HG03354 (cell line): ENCODE results near the gene DCST1.
A peak's percentile ranks its signal among the peaks of the same experiment; 100 is the strongest.

Source experiments
- ATAC-seq: cut with Tn5 transposase; IDR thresholded peaks from one replicate; pipeline ENCODE4 v1.9.1; 2021; ENCODE audit warnings: mild to moderate bottlenecking; ENCODE audit not compliant: unreplicated experiment, poor library complexity, severe bottlenecking

Gene DCST1

DNA sequence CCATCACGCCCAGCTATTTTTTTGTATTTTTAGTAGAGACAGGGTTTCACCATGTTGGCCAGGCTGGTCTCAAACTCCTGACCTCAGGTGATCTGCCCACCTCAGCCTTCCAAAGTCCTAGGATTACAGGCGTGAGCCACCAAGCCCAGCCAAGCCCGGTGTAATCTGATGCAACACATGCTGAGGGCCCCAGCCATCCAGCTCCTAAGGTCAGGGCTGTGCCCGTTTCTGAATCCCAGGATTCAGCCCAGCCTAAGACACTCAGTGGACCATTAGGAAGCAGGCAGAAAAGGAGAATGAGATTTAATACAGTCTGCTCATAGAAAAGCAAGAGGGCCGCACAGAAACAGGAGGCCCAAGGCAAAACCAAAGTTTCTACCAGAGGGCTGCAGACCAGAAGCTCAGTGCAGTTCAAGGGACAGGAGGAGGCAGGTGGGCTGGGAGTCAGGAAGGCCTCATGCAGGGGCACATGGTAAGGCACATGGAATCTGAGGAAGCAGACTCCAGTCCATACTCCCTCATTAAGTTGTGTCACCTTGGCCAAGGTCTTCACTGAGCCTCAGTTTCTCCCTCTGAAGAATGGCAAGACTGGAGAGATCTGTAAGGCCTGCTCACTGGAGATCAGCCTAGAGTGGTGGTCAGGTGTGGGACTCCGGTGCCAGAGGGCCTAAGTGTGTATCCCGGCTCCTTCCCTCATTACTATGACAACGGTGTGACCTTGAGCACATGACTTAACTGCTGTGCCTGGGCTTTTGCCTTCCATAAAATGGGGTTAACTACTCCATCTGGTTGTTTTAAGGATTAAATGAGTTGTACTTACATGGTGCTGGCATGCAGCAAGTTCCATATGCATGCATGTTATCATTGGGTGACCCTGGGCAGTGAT is 15.1 kb downstream of the DCST1 start:
- ATAC-seq: no peak

GRCh38 chr1:155049651-155050559 is 16.3 kb downstream of the DCST1 start:
- no peak for ATAC-seq

DNA sequence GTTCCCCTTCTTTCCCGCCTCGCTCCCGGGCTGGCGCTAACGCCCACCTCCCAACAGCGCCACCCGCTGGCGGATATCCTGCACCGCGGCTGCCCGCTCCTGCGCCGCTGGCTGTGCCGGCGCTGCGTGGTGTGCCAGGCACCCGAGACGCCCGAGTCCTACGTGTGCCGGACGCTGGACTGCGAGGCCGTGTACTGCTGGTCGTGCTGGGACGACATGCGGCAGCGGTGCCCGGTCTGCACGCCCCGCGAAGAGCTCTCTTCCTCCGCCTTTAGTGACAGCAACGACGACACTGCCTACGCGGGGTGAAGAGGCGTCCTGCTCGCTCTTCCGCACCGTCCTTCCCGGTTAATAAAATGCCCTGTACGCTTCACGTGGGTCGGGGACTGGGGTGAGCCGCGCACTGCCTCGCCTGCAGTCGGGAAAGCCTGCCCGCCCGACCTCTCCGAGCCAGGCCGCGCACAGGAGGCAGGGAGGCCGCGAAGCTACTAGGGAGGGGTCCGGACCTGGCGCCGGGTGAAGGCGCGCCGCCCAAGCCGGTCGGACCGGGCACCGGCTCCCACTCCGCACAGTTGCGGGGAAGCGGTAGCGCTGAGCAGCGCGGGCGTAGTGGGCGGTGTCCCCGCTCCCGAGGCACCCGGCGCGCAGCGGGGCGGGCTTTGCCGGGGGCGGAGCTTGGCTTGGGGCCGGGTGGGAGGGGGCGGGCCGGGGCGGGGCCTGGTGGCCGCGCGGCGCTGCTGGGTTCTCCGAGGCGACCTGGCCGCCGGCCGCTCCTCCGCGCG is 17.1 kb downstream of the DCST1 start, which contains the start of gene ADAM15:
Gene ADAM15 (plus strand): TSS at position 757 of the 782 bp plus-strand sequence. CDS start 71 bp downstream, outside the sequence.
- ATAC-seq: peak; percentile 65

DNA sequence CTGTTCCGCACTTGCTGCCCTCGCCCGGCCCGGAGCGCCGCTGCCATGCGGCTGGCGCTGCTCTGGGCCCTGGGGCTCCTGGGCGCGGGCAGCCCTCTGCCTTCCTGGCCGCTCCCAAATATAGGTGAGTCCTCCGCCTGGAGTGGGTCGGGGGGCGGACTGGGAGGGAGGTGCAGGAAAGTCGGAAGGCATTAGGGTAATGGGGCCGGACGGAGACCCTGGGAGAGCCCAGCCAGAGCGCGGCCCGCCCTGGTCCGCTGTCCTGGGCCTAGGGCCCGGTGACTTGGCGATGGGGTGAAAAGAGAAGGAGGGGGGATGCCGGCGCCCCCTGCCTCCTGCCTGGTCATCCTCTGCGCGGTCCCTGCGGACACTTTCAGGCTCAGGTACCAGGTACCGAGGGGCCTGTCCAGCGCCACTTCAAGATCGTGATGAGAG is 17.7 kb downstream of the DCST1 start:
- no peak for ATAC-seq

GRCh38 chr1:155051777-155052398 is 18.3 kb downstream of the DCST1 start:
- peak; percentile 26 for ATAC-seq

DNA sequence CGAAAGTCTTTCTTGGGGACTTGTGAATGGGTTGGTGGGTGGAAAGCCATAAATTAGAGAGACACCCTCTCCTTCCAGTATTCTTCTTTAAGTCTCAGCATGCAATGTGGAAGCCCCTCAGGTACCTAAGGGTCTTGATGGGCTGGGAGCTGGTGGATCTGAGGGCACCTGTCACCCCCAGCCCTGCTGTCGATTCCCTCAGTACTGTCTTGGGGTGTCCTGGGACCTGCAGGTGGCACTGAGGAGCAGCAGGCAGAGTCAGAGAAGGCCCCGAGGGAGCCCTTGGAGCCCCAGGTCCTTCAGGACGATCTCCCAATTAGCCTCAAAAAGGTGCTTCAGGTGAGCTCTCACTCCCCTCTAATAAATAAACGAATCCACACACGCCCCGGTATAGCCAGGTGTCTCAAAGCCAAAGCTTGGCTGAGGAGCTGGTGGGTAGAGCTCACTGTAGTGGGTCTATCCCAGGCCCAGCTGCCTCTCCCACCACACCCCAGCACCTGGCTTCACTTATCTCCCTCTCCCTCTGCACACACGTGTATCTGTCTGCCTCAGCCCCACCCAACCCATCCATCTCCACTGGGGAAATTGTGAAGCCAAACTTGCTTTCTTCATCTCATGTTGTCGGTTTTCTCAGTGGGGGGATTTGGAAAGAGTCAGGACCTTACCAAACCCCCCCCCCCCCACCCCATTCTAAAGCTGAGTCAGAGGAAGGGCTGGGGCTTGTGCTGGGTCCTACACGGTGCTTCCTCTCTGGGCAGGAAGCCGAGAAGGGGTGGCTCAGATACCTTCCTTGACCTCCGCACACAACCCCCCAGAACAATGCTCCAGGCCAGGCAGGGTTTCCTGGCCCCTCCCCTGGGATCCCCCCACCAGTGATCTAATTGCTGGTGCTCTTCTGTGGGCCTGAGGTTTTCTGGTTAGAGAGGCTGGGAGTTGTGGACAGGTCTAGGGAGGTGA is 19.1 kb downstream of the DCST1 start:
- no peak for ATAC-seq

- ATAC-seq: no peak
These were observed 20.0 kb downstream of the DCST1 start for GRCh38 chr1:155053531-155054105.

GRCh38 chr1:155057104-155057503 is 23.5 kb downstream of the DCST1 start:
- ATAC-seq: no peak

DNA sequence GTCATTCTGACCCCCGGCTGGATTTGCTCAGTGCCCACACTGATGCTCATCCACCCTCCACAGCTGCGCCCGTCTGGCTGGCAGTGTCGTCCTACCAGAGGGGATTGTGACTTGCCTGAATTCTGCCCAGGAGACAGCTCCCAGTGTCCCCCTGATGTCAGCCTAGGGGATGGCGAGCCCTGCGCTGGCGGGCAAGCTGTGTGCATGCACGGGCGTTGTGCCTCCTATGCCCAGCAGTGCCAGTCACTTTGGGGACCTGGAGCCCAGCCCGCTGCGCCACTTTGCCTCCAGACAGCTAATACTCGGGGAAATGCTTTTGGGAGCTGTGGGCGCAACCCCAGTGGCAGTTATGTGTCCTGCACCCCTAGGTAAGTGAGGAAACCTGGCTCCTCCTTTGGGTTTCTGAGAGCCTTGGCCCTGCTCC is 24.2 kb downstream of the DCST1 start:
- ATAC-seq: no peak

- ATAC-seq: no peak
These were observed 27.1 kb downstream of the DCST1 start for GRCh38 chr1:155060736-155061135.

GRCh38 chr1:155061381-155062150 is 27.9 kb downstream of the DCST1 start:
- ATAC-seq: peak; percentile 51

DNA sequence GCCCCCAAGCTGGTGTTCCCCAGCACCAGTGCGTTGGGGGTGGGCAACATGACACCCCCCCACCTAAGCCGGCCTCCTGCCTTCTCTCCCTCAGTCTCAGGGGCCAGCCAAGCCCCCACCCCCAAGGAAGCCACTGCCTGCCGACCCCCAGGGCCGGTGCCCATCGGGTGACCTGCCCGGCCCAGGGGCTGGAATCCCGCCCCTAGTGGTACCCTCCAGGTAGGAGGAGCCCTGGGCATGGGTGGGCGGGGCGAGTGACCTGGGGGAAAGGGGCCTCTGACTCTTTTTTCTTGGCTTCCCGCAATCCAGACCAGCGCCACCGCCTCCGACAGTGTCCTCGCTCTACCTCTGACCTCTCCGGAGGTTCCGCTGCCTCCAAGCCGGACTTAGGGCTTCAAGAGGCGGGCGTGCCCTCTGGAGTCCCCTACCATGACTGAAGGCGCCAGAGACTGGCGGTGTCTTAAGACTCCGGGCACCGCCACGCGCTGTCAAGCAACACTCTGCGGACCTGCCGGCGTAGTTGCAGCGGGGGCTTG is 28.6 kb downstream of the DCST1 start:
- no peak for ATAC-seq

DNA sequence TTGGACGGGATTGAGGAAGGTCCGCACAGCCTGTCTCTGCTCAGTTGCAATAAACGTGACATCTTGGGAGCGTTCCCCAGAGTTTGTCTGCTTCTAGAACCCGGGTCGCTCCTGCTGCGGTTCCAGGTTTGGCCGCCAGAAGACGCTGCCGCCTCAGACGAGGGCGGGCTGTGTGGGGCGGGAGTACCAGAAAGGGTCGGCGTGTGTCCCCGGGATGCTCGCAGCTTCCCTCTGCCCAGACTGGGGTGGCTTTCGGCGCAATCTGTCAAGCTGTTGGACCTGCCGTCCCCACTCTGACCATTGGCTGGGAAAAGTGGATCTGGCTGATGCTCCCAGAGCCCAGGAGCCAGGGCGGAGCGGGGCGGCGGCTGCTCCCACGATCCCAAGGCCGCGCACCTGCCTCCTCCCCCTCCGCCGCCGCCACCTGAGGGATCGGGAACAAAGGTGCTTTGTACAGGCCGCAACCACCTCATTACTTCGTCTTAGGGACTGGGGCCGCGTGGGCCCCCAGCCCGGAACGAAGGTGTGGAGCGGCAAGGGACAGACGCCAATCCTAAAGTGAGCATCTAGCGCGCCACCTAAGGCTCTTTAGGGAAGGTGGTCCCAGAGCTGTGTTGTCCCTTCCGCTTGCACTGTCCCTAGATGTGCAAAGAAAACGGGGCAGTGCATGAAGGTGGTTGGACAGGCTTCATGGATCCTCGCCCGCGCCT is 29.2 kb downstream of the DCST1 start:
- ATAC-seq: no peak

DNA sequence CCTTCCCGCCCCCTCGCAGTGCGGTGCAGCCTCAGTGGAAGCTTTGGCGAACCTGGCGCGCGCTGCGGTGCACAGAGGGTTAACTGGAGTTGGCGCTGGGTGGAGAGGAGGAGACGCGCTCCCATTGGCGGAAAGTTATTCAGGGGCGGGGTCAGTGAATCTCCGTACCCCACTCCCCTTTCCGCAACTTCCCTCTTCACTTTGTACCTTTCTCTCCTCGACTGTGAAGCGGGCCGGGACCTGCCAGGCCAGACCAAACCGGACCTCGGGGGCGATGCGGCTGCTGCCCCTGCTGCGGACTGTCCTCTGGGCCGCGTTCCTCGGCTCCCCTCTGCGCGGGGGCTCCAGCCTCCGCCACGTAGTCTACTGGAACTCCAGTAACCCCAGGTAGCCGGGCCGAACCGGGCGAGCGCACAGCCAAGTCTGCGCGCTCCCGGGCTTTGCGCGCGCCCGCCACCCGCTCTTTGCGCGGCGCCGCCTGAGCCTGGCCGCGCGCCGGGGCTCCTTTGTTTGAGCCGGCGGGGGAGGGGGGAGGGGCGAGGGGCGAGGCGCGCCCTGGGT is 30.0 kb downstream of the DCST1 start, which contains the start of gene EFNA4:
Gene EFNA4 (plus strand): TSS at position 191 of the 561 bp plus-strand sequence. CDS start 84 bp downstream, at position 275.
- peak; percentile 76 for ATAC-seq

DNA sequence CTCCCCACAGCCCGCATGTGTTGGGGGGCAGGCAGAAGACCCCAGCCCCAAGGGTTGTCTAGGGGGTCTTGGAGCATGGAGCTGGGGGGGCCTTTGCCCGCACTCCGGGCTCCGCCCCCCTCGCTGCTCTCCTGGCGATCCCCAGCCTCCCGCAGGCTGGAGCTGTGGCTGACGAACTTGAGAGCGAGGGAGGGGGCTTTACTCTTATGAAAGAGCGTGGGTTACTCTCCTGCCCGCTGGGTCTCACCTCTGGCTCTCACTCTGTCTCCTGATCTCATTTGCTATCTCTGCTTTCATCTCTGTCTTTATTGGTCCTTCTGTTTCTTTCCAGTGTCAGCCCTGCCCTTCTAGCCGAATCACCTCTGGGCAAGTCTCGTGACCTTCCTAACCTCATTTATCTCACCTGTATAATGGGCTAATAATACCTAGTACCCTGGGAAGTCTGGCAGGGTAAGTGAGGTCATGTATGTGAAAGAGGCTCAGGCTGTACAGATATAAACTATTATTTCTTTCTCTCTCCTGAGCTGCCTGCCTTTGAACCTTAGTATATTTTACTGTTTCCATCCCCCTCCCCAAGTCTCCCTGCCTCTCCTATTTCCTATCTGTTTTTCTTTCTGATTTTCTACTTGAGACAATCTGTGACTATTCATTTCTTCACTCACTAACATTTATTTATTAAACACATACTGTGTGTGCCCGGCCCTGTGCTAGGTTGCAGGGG is 30.6 kb downstream of the DCST1 start:
- ATAC-seq: no peak
